Inflammatory macrophage (primary cell): Measurements from ENCODE around the gene GXYLT2.

Experiments
- DNase-seq, 2 donors: peaks; one replicate each; pipeline ENCODE4 v3.0.0-alpha.2; 2020 to 2022

GXYLT2 gene

GRCh38 chr3:73018790-73019441, 131.1 kb downstream of the GXYLT2 start:
- DNase-seq, result no peak

GRCh38 chr3:73021301-73021835, 133.5 kb downstream of the GXYLT2 start:
- DNase-seq, result no peak

GRCh38 chr3:73024836-73025235, 137.0 kb downstream of the GXYLT2 start:
- DNase-seq, result no peak

- no peak for DNase-seq
These were observed 138.4 kb downstream of the GXYLT2 start for GRCh38 chr3:73026111-73026759.
